HG02970 (cell line): ENCODE data around the gene KSR1.

Experiments used
- ATAC-seq: cut with Tn5 transposase; IDR thresholded peaks from one replicate; pipeline ENCODE4 v1.9.1; 2021; ENCODE audit warnings: mild to moderate bottlenecking, moderate library complexity, moderate number of reproducible peaks; ENCODE audit not compliant: unreplicated experiment, low FRiP score

Gene KSR1

GRCh38 chr17:27579304-27579703, 123.1 kb downstream of the KSR1 start:
- ATAC-seq: no peak

DNA sequence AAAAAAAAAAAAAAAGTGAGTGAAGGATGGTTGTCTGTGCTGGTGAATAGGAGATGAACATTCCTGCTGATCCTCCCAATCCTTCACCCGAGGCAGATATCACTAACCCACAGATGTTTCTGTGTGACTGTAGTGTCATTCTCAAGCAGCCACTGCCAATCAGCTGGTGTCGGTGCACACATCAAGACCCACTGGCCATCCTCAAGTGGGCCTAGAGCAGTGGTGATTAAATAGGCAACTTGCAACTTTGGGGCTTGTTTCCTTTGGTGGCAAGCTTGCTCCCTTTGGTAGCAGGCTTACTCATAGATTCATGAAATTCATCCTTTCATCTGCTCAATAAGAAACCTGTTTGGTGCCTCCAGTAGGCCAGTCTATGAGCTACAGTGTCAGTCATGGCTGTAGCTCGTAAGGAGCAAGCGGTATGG, 123.7 kb downstream of the KSR1 start:
- no peak for ATAC-seq

DNA sequence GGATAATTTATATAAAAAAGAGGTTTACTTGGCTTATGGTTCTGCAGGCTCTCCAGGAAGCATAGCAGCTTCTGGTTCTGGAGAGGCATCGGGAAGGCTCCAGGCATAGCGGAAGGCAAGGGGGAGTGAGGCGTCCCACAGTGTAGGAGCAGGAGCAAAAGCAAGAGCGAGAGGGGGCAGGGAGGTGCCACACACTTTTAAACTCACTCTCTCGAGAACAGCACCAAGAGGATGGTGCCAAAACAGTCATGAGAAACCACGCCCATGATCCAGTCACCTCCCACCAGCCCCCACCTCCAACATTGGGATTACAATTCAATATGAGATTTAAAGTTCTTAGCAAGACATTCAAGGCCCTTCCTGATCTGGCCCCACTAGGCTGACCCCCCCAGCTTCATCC, 124.8 kb downstream of the KSR1 start:
- no peak for ATAC-seq

DNA sequence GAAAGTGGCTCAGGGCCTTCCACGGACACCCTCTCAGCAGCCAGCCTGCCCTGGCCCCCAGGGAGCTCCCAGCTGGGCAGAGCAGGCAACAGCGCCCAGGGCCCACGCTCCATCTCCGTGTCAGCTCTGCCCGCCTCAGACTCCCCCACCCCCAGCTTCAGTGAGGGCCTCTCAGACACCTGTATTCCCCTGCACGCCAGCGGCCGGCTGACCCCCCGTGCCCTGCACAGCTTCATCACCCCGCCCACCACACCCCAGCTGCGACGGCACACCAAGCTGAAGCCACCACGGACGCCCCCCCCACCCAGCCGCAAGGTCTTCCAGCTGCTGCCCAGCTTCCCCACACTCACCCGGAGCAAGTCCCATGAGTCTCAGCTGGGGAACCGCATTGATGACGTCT, 126.4 kb downstream of the KSR1 start:
- no peak for ATAC-seq

- ATAC-seq: no peak
Observed at GRCh38 chr17:27585153-27585681, 129.0 kb downstream of the KSR1 start.

DNA sequence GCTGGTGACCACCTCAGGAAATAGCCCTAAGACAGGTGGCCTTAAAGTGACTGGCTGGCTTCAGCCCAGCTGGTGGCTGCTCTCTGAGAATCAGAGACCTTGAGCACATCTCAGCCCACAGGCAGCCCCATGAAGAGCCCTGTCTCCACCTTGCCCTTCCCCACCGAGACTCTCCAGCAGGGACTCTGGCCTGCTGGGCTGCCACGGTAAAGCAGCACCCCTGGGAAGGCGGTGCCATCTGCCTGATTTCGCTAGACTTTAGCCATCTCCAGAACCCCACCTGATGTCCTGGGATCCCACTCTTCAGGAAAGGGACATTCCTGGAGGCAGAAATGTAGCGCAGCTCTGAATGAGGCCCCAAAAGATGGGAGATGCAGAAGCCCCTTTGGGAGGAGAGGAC, 129.5 kb downstream of the KSR1 start:
- ATAC-seq: no peak

- no peak for ATAC-seq
Observed at GRCh38 chr17:27586203-27586721, 130.0 kb downstream of the KSR1 start.

DNA sequence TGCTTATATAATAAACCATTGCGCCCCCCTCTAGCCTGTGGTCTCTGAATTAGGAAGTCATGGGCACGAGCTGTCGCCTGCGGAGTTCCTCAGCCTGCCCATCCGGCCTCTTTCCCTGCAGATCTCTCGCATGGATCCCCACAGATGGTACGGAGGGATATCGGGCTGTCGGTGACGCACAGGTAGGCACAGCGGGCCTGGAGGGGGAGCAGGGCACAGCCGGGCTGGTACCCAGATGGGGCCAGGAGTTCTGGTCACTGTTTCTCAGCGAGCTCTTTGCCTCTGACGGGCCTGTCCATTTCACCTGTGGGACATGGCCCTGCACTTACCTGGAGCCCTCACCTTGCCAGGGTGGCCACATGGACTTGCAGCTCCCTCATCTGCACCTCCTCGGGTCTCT, 132.1 kb downstream of the KSR1 start:
- no peak for ATAC-seq

- no peak for ATAC-seq
Observed at GRCh38 chr17:27590864-27591263, 134.6 kb downstream of the KSR1 start.

DNA sequence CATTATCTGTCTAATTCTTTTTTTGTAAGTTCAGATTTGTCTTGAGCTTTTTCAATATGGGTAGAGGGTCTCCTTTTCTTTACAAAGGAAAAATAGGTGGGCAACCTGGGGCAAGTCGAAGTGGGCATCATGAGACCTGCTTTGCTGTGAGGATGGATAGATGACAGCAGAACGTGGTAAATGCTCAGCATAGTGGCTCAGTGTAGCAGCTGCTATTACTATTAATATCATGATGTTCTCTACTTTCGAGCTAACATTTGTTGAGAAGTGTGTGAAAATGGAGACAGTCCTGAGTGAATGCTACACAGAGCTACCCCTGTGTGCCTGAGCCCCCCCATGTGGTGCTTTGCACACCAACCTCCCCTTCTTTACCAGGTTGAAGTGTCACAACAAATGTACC, 135.7 kb downstream of the KSR1 start:
- ATAC-seq: no peak

DNA sequence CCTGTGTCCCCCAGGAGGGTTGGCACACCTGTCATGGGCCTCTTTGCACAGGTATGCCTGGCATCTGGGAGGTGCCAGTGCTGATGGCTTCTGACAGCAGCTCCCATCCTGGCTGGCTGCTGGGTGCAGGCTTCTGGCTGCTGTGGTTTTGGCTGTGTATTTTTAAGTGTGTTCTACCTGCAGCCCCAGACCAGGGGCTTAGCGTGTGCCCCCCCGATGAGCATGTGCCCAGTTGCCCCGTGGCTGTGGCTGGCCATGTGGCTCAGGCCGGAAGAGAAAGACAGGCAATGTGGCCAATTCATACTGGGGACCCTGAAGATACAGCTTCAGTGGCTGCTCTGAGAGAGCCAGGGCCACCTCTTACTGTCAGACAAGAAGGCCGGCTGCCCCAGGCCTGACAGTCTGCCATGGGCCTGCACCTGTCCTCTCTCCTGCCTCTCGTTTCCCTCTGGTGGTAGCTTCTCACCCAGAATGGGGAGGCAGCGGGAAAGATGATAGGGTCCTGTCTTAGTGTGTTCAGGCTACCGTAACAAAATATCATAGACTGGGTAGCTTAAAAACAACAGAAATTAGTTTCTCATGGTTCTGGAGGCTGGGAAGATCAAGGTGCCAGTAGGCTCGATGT, 137.1 kb downstream of the KSR1 start:
- ATAC-seq: no peak

GRCh38 chr17:27593857-27594255, 137.6 kb downstream of the KSR1 start:
- ATAC-seq: no peak

DNA sequence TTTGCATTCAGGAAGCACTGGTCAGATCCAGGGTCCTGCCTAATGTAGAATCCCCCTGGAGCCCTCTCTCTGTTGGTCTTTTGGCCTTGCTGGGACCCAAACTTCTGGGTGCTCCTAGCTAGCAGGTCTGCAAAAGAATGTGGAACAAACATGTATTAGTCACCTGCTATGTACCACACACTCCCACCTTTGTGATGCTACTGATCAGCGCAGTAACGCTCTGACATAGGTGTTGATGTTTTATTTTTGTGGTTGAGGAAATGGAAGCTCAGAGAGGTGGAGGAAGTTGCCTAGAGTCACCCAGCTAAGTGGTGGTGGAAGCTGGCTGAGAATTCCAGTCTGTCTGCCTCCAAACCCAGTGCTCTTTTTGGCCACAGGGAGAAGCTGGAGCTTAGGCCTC, 139.0 kb downstream of the KSR1 start:
- no peak for ATAC-seq

DNA sequence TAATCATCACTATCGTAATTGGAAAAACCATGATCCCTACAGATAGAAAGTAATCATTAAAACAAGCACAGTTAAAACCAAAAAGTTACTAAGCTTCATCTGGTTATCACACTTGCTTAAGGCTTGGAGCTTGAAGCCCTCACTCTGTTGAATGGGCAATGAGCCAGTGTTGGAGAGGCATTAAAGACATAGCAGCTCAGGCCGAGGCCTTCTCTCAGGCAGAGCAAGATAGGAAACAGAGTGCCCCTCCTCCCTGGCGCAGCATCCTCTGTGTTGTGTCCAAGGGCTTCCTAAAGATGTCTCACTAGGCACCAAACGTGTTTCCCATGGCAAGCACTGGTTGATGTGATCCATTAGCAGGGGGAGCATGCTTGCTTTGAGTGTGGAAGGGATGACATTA, 139.8 kb downstream of the KSR1 start:
- ATAC-seq: no peak

DNA sequence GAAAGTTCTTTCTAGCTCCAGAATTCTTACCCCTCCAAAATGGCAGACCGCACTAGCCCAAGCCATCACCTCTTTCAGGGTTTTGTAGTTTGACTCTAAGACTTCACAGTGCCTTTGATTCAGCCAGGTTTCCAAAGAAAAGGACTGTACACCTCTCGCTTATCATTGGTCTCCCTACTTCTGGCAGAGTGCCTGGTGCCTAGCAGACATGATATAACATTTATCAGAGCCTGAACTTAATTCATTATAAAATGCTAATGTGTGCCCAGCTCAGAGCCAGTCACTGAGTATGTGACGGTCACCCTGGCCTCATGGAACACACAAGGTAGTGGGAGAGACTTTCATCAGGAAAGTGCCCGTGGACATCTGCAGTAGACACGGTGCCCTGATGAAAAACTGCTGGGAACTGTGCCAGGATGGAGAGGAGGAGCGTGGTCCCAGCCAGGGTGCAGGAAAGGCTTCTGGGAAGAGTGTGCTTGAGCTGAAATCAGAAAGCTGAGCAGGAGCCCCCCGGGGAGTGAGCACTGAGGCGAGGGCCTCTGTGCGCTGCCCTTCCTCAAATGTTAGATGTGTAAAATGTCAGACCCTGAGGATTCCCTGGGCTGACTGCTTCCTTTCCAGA, 140.4 kb downstream of the KSR1 start:
- no peak for ATAC-seq

DNA sequence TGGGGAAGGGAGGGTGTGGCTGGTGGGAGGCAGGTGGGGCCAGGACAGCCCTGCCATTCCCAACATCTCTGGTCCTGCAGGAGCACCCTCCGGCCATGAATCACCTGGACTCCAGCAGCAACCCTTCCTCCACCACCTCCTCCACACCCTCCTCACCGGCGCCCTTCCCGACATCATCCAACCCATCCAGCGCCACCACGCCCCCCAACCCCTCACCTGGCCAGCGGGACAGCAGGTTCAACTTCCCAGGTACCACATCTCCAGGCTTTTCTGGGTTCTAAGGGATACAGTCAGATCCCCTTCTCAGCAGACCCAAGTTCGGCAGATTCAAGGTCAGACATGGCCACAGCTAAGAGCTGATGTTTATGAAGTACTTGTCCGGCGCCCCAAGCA, 140.9 kb downstream of the KSR1 start:
- ATAC-seq: no peak

GRCh38 chr17:27597783-27598320, 141.6 kb downstream of the KSR1 start:
- no peak for ATAC-seq

- no peak for ATAC-seq
Observed at GRCh38 chr17:27598337-27599050, 142.2 kb downstream of the KSR1 start.

DNA sequence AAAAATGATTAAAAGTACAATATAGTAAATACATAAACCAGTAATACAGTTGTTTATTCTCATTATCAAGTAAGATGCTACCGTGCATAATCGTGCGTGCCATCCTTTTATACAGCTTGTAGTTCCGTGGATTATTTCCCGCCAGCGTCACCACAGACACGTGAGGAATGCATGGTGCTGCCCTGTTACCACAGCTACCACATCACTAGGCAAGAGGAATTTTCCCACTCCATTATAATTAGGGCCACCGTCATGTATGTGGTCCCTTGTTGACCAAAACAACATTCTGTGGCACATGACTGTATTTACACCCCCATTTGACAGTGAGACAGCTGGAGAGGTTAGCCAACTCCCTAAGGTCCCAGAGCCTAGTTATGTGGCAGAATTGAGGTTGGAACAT, 144.2 kb downstream of the KSR1 start:
- no peak for ATAC-seq

GRCh38 chr17:27601069-27601974, 145.1 kb downstream of the KSR1 start:
- no peak for ATAC-seq
